NCI-H345 treated with DMSO at 0.1 percent for 48 hours (cell line): ENCODE measurements around the gene TSPAN5.
"Not testable (repeated sequence)": the region's sequence is repeated elsewhere in the genome, so short reads cannot be mapped to it uniquely, and the experiment has no call there.

Experiments used
- DNase-seq: peaks from one replicate; lab custom pipeline; 2025; ENCODE audit not compliant: unreplicated experiment; lab: John Stamatoyannopoulos, UW

Gene TSPAN5

DNA sequence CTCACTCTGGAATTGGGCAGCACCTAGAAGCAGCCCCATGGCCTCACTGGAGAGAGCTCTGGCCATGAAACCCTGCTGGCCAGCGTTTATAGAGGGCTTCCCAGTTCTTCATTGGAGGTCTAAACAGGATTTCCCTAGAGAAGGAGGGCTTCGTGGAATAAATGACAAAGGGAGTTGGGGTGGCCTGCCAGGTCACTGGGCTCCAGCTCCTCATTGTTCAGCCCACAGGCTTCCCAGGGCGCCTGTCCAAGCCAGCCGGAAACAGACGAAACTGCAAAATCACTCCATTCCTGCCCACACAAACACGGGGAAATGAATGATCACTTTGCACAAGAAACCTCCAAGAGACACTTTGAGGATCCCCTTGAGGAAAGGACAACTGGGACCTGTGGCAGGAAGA, 189.7 kb downstream of the TSPAN5 start:
- DNase-seq: no peak

DNA sequence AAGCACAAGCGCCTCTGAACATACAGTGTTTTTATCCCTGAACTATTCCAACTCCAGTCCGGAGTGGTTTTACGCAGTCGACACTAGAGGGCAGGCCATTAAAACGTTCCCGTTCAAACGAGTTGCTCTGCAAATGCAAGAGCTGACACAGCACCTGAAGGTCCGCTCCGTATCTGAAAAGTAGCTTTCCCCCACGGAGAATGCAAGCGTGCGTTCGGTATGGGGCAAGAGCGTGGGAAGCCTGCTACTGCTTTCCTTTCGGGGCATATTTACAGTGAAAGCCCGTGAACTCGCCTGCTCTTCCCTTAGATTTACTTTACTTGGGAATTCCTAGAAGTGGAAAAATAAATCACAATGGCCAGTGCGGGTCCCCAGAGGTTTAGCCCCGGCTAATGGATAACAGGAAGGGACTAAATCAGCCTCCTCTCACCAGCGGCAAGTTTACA, 190.8 kb downstream of the TSPAN5 start:
- DNase-seq: peak; percentile 54

DNA sequence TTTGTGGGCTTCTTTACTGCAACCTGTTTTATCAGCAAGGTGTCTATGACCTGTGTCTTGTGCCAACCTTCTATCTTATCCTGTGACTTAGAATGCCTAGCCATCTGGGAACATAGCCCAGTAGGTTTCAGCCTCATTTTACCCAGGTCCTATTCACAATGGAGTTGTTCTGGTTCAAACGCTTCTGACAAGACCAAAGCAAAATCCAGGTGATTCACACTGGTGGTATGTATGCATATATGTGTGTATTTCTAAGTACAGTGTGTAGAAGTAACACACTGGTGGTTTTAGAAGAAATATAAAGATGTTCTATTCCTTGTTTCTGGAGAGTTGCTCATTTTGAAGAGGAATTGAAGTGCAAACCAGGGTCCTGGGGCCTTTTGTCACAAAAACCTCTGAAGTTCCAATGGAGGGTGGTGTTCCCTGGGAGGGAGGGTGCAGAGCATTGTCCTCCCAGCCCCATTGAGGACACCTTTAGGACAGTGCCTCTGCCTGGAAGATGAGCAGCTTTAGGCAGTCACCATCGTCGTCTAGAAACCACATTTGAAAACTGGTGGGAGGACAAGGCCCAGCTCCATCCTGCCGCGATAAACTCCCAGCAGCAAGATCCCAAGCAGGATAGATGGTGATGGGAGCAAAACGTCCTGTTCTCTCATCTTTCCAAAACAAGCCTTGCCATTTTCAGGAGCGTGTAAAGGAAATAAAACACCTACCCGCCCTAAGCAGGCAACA, 191.4 kb downstream of the TSPAN5 start:
- no peak for DNase-seq

DNA sequence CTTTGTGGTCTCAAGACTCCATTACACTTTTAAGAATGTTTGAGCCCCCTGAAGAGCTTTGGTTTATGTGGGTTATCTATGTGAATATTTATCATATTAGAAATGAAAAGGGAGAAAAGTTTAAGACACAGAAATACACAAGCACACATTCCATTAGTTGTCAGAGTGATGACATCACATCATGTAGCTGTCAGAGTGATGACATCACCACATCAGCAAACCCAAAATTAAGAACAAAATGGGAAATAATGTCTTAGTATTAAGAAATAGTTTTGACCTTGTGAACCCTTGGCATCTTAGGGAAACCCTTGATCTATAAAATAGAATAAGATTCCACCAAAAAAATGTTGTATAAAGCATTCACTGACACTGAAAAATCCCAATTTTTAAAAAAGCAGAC, 195.9 kb downstream of the TSPAN5 start:
- no peak for DNase-seq

DNA sequence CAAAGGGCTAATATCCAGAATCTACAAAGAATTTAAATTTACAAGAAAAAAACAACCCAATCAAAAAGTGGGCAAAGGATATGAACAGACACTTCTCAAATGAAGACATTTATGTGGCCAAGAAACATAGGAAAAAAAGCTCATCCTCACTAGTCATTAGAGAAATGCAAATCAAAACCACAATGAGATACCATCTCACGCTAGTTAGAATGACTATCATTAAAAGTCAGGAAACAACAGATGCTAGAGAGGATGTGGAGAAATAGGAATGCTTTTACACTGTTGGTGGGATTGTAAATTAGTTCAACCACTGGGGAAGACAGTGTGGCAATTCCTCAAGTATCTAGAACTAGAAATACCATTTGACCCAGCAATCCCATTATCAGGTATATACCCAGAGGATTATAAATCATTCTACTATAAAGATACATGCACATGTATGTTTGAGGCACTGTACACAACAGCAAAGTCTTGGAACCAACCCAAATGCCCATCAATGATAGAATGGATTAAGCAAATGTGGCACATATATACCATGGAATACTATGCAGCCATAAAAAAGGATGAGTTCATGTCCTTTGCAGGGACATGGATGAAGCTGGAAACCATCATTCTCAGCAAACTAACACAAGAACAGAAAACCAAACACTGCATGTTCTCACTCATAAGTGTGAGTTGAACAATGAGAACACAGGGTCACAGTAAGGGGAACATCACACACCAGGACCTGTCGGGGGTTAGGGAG, 197.1 kb downstream of the TSPAN5 start:
- not testable (repeated sequence) for DNase-seq

DNA sequence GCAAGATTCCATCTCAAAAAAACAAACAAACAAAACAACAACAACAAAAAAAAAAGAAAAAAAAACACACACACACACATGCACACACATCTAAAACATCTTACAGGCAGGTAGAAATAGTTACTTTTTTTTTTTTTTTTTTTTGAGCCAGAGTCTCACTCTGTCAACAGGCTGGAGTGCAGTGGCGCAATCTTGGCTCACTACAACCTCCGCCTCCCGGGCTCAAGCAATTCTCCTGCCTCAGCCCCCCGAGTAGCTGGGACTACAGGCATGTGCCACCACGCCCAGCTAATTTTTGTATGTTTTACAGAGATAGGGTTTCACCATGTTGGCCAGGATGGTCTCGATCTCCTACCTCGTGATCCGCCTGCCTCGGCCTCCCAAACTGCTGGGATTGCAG, 201.0 kb downstream of the TSPAN5 start:
- DNase-seq: not testable (repeated sequence)

DNA sequence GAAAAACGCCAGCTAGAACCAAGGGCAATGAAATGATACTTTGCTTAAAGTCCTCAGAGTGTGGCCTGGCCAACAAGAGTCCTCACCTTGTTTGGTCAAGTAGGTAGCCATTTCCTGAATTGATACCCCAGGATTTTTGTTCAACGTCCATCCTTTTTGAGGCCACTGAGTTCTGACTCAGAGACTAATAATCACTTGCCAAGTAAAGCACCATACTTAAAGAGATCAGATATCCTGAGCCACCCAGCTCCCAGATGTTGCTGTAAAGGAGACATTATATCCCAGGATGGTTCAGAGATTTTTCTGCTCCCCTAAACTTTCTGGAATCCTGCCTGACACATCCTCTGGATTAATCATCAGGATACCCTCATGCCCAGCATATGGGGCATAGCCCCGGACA, 206.3 kb downstream of the TSPAN5 start:
- DNase-seq: no peak

DNA sequence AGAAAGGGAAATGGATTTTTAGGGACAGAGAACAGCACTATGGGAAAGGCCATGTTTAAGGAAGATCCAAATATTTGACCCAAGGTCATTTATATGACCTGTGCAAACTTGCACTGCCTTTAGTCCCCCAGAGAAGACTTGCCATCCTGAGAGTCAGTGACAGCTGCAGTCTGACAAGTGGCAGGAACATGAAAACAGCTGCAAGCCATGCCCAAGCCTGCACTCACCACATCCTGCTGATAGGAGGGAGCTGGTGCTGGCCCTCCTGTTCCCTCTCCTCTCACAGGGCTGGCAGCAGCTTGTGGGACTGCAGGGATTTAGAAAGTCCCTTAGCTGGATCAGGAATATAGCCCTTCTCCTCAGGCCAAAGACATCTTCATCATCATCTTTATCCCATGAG, 209.5 kb downstream of the TSPAN5 start:
- DNase-seq: no peak

DNA sequence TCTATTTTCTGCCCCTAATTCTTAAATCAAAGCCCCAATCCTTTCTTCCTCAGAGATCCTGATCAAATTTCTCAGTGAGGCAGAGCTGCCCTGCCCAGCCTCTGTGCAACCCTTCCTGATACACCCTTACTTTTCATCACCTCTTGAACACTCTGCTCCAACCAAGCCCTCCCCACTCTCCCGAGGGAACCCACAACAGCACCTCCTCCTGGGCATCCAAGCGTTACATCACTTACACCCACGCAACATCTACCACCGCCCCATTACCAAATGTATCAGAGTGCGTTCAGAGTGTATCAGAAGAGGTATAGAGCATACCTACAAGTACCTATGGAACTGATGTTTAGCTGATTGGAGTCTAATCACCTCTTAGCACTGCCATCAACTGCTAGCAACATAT, 210.8 kb downstream of the TSPAN5 start:
- no peak for DNase-seq

DNA sequence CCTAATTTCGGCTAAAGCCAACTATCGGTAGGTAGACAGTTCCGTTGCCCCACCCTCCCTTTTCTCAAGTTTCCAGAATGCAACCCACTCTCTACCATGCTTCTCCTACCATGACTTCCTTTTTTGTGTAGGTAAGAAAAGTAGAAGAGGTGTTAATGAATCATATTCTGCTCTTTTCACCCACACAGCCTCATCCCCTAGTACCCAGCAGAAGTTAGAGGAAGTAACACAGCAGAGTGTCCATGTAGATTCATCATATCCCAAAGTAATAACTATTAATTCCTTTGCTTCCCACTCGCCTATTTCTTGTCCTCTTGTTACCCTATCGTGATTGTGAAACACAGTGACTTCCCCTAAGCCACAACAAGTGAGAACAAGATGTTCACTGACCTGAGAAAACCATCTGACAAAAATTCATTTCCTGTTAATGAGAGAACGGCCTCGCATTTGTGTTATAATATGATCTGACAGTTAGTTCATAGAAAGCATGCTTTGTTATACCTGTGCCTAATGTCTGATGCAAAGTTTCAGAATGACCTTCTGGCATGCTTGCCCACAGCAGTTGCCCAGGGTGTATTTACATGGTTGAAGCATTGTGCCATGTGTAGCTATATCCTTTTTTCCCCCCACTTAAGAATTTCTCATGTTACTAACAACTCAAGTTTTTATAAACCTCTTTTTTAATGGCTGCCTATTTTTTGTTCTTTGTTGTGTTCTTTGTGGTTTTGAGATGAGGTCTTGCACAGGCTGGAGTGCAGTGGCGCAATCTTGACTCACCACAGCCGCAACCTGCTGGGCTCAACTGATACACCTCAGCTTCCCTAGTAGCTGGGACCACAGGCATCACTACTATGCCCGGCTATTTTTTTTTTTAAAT, 211.7 kb downstream of the TSPAN5 start:
- no peak for DNase-seq

DNA sequence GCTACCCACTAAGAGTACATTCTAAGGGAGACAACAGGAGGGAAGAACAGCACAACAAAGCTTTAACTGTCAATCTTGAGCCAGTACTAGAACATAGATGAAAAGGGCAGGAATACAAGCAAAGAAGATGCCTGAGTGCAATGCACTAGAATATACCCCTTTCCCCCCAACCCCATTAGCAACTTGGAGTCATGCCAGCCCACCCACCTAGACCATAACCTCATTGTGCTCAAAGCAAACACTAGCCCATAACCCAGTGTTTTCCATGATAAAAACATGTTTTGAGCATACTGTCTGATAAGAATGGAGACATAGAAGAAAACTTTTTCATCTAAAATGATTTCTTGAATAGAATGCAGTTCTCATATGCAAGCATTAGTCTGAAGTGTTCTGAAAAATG, 214.0 kb downstream of the TSPAN5 start:
- DNase-seq: no peak

DNA sequence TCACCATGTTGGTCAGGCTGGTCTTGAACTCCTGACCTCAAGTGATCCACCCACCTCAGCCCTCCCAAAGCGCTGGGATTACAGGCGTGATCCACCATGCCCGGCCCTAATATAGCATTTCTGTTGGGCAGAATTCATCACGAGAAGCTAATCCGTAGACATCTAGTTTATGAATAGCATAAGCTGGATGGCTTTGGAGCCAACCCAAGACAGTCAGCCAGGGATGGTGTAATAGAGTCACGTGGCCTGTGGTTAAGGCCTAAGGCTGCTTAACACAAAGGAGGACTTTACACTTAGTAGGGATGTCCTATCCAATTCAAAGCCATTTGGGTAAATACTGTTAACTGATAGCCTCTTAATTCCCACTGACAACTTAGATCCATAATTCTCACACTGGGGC, 223.6 kb downstream of the TSPAN5 start:
- DNase-seq: no peak

DNA sequence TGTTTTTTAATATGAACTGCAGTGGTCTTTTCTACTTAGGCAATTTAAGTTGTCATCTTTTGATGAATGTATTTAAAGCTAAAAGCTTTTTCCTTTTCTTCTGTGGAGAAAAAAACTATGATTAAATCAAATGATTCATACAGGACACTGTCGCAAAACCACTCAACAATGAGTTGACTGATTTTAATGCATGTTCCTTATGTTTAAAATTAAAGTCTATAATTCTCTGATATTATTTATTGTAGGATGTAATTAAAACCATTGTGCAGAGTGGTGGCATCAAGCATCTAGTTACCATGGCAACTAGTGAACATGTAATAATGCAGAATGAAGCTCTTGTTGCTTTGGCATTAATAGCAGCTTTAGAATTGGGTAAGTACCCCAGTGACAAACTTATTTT, 224.7 kb downstream of the TSPAN5 start:
- DNase-seq: no peak

DNA sequence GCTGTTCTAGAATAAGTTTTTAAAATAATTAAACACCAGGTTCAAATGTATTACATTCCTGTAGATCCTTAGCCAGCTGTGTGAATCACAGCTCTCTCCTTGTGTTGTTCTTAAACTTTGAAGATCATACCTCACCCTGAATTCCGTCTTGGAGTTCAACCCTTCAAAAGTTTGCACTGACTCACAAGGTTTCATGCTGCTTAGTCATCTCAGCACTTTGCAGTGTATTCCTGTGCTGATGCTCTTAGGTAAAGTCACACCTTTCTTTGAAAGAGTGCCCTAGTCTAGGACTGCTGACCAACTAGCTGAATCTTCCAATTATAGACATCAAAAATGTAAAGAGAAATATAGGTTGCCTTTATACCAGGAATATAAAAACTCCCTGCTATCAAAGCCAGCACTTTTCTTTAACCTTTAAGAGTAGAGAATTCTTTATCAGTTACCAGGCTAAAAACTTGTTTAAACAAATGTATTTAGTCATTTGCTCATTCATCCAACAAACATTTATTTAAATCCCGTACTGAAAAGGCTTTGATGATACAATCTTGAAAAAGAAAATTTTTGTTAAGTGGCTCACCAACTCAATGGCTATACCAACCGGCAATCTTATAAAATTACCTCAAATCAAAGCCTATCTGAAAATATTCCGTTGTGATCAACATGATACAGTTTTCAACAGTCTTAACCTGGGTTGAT, 227.6 kb downstream of the TSPAN5 start:
- DNase-seq: no peak

DNA sequence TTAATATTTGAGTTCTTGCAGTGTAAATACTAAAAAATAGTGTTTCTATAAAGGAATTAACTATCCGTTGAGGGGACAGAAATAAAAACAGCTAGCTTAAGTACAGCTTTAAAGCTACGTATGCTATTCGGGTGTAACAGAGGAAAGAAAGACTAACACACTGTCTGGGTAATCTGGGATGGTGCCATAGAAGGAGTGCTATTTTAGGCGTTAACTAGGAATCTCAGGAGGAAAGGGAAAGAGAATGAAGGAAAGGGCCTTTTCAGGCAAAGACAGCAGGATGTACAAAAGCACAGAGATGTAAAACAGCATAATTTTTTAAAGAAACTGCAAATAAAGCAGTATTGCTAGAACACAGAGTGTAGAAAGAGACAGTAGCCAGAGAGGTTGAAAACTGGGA, 235.4 kb downstream of the TSPAN5 start:
- no peak for DNase-seq

DNA sequence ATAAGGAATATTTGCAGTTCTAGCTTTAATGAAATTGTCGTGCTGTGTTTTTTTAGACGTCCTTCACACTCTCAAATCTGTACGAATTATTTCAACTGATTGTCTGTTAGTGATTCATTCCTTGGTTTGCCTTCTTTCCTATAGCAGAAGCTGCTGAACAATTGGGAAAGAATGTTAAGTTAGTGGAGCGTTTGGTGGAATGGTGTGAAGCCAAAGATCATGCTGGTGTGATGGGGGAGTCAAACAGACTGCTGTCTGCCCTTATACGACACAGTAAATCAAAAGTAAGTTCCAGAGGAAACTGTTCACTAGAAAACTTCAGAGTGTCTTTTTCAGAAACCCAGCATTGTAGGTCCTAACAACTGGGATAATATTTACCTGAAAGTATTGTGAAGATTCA, 237.3 kb downstream of the TSPAN5 start:
- DNase-seq: no peak
